ENCODE results near the gene SCAF4.
"Not testable (repeated sequence)": the region's sequence is repeated elsewhere in the genome, so short reads cannot be mapped to it uniquely, and the experiment has no call there.

The SCAF4 gene

GRCh38 chr21:31753949-31754707 lies 22.2 kb upstream of the SCAF4 start:
- no peaks in the 10 kb centered on the region for H3K4me1 Mint-ChIP-seq (ENCODE audit: low read depth)
- no peak for DNase-seq (ENCODE audit: low spot score)
- no peak overlapping the region for H3K27ac Mint-ChIP-seq
- no peak overlapping the region for H3K4me3 Mint-ChIP-seq
- H3K27me3 Mint-ChIP-seq (ENCODE audit: low read depth) = peaks cover 2% of the 10 kb centered on the region
- no peaks in the 10 kb centered on the region for H3K9me3 Mint-ChIP-seq
- no peaks in the 10 kb centered on the region for H3K36me3 Mint-ChIP-seq (ENCODE audit: low read depth)

- DNase-seq (ENCODE audit: low spot score) = no peak
- H3K27ac Mint-ChIP-seq = no peak overlapping the region
- H3K4me3 Mint-ChIP-seq = no peak overlapping the region
- no peaks in the 10 kb centered on the region for H3K36me3 Mint-ChIP-seq (ENCODE audit: low read depth)
- no peaks in the 10 kb centered on the region for H3K9me3 Mint-ChIP-seq
- no peaks in the 10 kb centered on the region for H3K4me1 Mint-ChIP-seq (ENCODE audit: low read depth)
- peaks cover 2% of the 10 kb centered on the region for H3K27me3 Mint-ChIP-seq (ENCODE audit: low read depth)
Observed at GRCh38 chr21:31752967-31753366, 21.0 kb upstream of the SCAF4 start.

- Mint-ChIP-seq H3K4me3 (no peak overlapping the region), H3K36me3 (ENCODE audit: low read depth) (no peaks in the 10 kb centered on the region), H3K27ac (no peak overlapping the region), H3K9me3 (no peaks in the 10 kb centered on the region), H3K27me3 (ENCODE audit: low read depth) (peaks cover 2% of the 10 kb centered on the region), H3K4me1 (ENCODE audit: low read depth) (no peaks in the 10 kb centered on the region)
- no peak for DNase-seq (ENCODE audit: low spot score)
Observed at GRCh38 chr21:31752352-31752751, 20.4 kb upstream of the SCAF4 start.

GRCh38 chr21:31750843-31751242 lies 18.9 kb upstream of the SCAF4 start:
- H3K4me1 Mint-ChIP-seq (ENCODE audit: low read depth) = no peaks in the 10 kb centered on the region
- H3K27me3 Mint-ChIP-seq (ENCODE audit: low read depth) = peaks cover 2% of the 10 kb centered on the region
- H3K4me3 Mint-ChIP-seq = no peak overlapping the region
- no peaks in the 10 kb centered on the region for H3K36me3 Mint-ChIP-seq (ENCODE audit: low read depth)
- H3K9me3 Mint-ChIP-seq = peaks cover 6% of the 10 kb centered on the region
- no peak overlapping the region for H3K27ac Mint-ChIP-seq
- no peak for DNase-seq (ENCODE audit: low spot score)

- Mint-ChIP-seq H3K9me3 (peaks cover 12% of the 10 kb centered on the region), H3K4me1 (ENCODE audit: low read depth) (peaks cover 8% of the 10 kb centered on the region), H3K36me3 (ENCODE audit: low read depth) (no peaks in the 10 kb centered on the region), H3K4me3 (no peak overlapping the region), H3K27ac (no peak overlapping the region), H3K27me3 (ENCODE audit: low read depth) (no peaks in the 10 kb centered on the region)
- DNase-seq (ENCODE audit: low spot score) = no peak
Observed at GRCh38 chr21:31744182-31744800, 12.4 kb upstream of the SCAF4 start.

GRCh38 chr21:31743712-31744111 lies 11.8 kb upstream of the SCAF4 start:
- no peak overlapping the region for H3K27ac Mint-ChIP-seq
- DNase-seq (ENCODE audit: low spot score) = no peak
- no peak overlapping the region for H3K4me3 Mint-ChIP-seq
- H3K36me3 Mint-ChIP-seq (ENCODE audit: low read depth) = no peaks in the 10 kb centered on the region
- peaks cover 8% of the 10 kb centered on the region for H3K4me1 Mint-ChIP-seq (ENCODE audit: low read depth)
- peaks cover 12% of the 10 kb centered on the region for H3K9me3 Mint-ChIP-seq
- H3K27me3 Mint-ChIP-seq (ENCODE audit: low read depth) = no peaks in the 10 kb centered on the region

GRCh38 chr21:31741116-31741515 lies 9.2 kb upstream of the SCAF4 start:
- Mint-ChIP-seq H3K4me1 (ENCODE audit: low read depth) (peaks cover 8% of the 10 kb centered on the region), H3K27me3 (ENCODE audit: low read depth) (no peaks in the 10 kb centered on the region), H3K36me3 (ENCODE audit: low read depth) (no peaks in the 10 kb centered on the region), H3K4me3 (no peak overlapping the region), H3K9me3 (peaks cover 9% of the 10 kb centered on the region), H3K27ac (no peak overlapping the region)
- no peak for DNase-seq (ENCODE audit: low spot score)

GRCh38 chr21:31737586-31738397 lies 5.9 kb upstream of the SCAF4 start:
- H3K27me3 Mint-ChIP-seq (ENCODE audit: low read depth); H3K27ac Mint-ChIP-seq; DNase-seq (ENCODE audit: low spot score); H3K36me3 Mint-ChIP-seq (ENCODE audit: low read depth); H3K9me3 Mint-ChIP-seq; H3K4me1 Mint-ChIP-seq (ENCODE audit: low read depth); H3K4me3 Mint-ChIP-seq: not testable (repeated sequence)

GRCh38 chr21:31735511-31735992 lies 3.6 kb upstream of the SCAF4 start:
- DNase-seq (ENCODE audit: low spot score) = no peak
- H3K27ac Mint-ChIP-seq = no peak overlapping the region
- H3K4me1 Mint-ChIP-seq (ENCODE audit: low read depth) = no peaks in the 10 kb centered on the region
- H3K27me3 Mint-ChIP-seq (ENCODE audit: low read depth) = no peaks in the 10 kb centered on the region
- no peaks in the 10 kb centered on the region for H3K9me3 Mint-ChIP-seq
- H3K4me3 Mint-ChIP-seq = no peak overlapping the region
- no peaks in the 10 kb centered on the region for H3K36me3 Mint-ChIP-seq (ENCODE audit: low read depth)

- Mint-ChIP-seq H3K27me3 (ENCODE audit: low read depth) (no peaks in the 10 kb centered on the region), H3K27ac (no peak overlapping the region), H3K4me3 (no peak overlapping the region), H3K9me3 (no peaks in the 10 kb centered on the region), H3K4me1 (ENCODE audit: low read depth) (peaks cover 1% of the 10 kb centered on the region), H3K36me3 (ENCODE audit: low read depth) (no peaks in the 10 kb centered on the region)
- DNase-seq (ENCODE audit: low spot score) = no peak
Observed at GRCh38 chr21:31733551-31734149, 1.7 kb upstream of the SCAF4 start.

GRCh38 chr21:31732597-31733550 lies 956 bp upstream of the SCAF4 start:
- DNase-seq (ENCODE audit: low spot score) = peak; percentile 16
- peaks cover 1% of the 10 kb centered on the region for H3K4me1 Mint-ChIP-seq (ENCODE audit: low read depth)
- no peaks in the 10 kb centered on the region for H3K9me3 Mint-ChIP-seq
- H3K27ac Mint-ChIP-seq = no peak overlapping the region
- no peaks in the 10 kb centered on the region for H3K27me3 Mint-ChIP-seq (ENCODE audit: low read depth)
- H3K36me3 Mint-ChIP-seq (ENCODE audit: low read depth) = no peaks in the 10 kb centered on the region
- no peak overlapping the region for H3K4me3 Mint-ChIP-seq

GRCh38 chr21:31731056-31731856 lies 662 bp downstream of the SCAF4 start:
- H3K27me3 Mint-ChIP-seq (ENCODE audit: low read depth) = no peaks in the 10 kb centered on the region
- peaks cover 4% of the 10 kb centered on the region for H3K4me1 Mint-ChIP-seq (ENCODE audit: low read depth)
- DNase-seq (ENCODE audit: low spot score) = peak; percentile 41
- H3K9me3 Mint-ChIP-seq = no peaks in the 10 kb centered on the region
- H3K4me3 Mint-ChIP-seq = peak overlapping the region; percentile 90
- peak overlapping the region; percentile 75 for H3K27ac Mint-ChIP-seq
- H3K36me3 Mint-ChIP-seq (ENCODE audit: low read depth) = peaks cover 9% of the 10 kb centered on the region

All from T-helper 2 cell treated with Interferon-gamma antibody and Interleukin-4, amounts not matched to agents 5 μg/mL and 100 μg/mL, for 36 hours (primary cell).